CD8-positive, alpha-beta memory T cell (primary cell): ENCODE measurements around the gene FZD10. TPM values are rescaled to one million over a fixed set of nuclear protein-coding genes. Genes with fewer than 3 reads are reported as not detected.

Source experiments
- CTCF ChIA-PET: fragments of 350-600 bp; sonication (Branson Sonifier 250); formaldehyde crosslinking; loops from one replicate; lab custom pipeline; 2021; ENCODE audit warnings: antibody characterized with exemption; lab: Charles Lee
- POLR2A ChIA-PET: fragments of 350-600 bp; sonication (Branson Sonifier 250); formaldehyde crosslinking; loops from one replicate; lab custom pipeline; 2021; ENCODE audit warnings: antibody characterized with exemption; lab: Charles Lee
- DNase-seq, 5 donors: peaks; one replicate each; pipeline versions ENCODE4 v3.0.0 to v3.0.0-alpha.2; 2020 to 2022; ENCODE audit warnings: mixed read lengths in 1 of 5
- H3K27ac ChIP-seq: one replicate; pipeline ENCODE4 v1.7.0; 2013; ENCODE audit warnings: low read depth, mild to moderate bottlenecking, low read length, moderate library complexity
- H3K27me3 ChIP-seq: 2 replicates; pipeline ENCODE4 v1.7.0; 2013; ENCODE audit warnings: low read length, mild to moderate bottlenecking; ENCODE audit not compliant: insufficient read depth, poor library complexity, severe bottlenecking
- H3K36me3 ChIP-seq: 2 replicates; pipeline ENCODE4 v1.7.0; 2013; ENCODE audit warnings: mild to moderate bottlenecking, low read length, moderate library complexity; ENCODE audit not compliant: insufficient read depth
- H3K4me1 ChIP-seq: 2 replicates; pipeline ENCODE4 v1.7.0; 2013; ENCODE audit warnings: mild to moderate bottlenecking, low read length, moderate library complexity; ENCODE audit not compliant: insufficient read depth
- H3K4me3 ChIP-seq: 2 replicates; pipeline ENCODE4 v1.7.0; 2013; ENCODE audit warnings: mild to moderate bottlenecking, low read length
- H3K9me3 ChIP-seq: 2 replicates; pipeline ENCODE4 v1.7.0; 2013; ENCODE audit warnings: mild to moderate bottlenecking, low read length
- H3K27ac Mint-ChIP-seq, 8 donors: one replicate each; pipeline ENCODE4 v1.8.0; 2020 to 2021; ENCODE audit warnings: mixed read lengths in 8 of 8, mild to moderate bottlenecking in 6 of 8, inconsistent platforms in 3 of 8, moderate library complexity in 3 of 8
- H3K27me3 Mint-ChIP-seq, 2 donors: one replicate each; pipeline ENCODE4 v1.8.0; 2020 to 2021; ENCODE audit warnings: mixed read lengths in 2 of 2, mild to moderate bottlenecking in 1 of 2, moderate library complexity in 1 of 2
- H3K36me3 Mint-ChIP-seq, 3 donors: one replicate each; pipeline ENCODE4 v1.8.0; 2020 to 2021; ENCODE audit warnings: mixed read lengths in 3 of 3, inconsistent platforms in 1 of 3, mild to moderate bottlenecking in 1 of 3
- H3K4me1 Mint-ChIP-seq, 3 donors: one replicate each; pipeline ENCODE4 v1.8.0; 2020 to 2021; ENCODE audit warnings: mixed read lengths in 3 of 3, inconsistent platforms in 1 of 3, mild to moderate bottlenecking in 1 of 3
- H3K4me3 Mint-ChIP-seq, 7 donors: one replicate each; pipeline ENCODE4 v1.8.0; 2020 to 2021; ENCODE audit warnings: mixed read lengths in 7 of 7, mild to moderate bottlenecking in 6 of 7, moderate library complexity in 4 of 7, inconsistent platforms in 2 of 7
- H3K9me3 Mint-ChIP-seq, 5 donors: one replicate each; pipeline ENCODE4 v1.8.0; 2020 to 2022; ENCODE audit warnings: mixed read lengths in 5 of 5, mild to moderate bottlenecking in 3 of 5, moderate library complexity in 2 of 5, inconsistent platforms in 1 of 5
- polyA plus RNA-seq: library from polyadenylated mRNA; unstranded; fragments of 300-500 nt; fragmentation: Illumina TruSeq; gene quantifications from one replicate; pipeline ENCODE4 v1.2.3, GENCODE V29; 2021
- total RNA-seq, 2 experiments: library from RNA; stranded (reverse); gene quantifications; one replicate each; pipeline ENCODE4 v1.2.3, GENCODE V29; 2021

The FZD10 gene
- total and polyA plus RNA-seq, 3 experiments from 2014 or later = not detected

DNA sequence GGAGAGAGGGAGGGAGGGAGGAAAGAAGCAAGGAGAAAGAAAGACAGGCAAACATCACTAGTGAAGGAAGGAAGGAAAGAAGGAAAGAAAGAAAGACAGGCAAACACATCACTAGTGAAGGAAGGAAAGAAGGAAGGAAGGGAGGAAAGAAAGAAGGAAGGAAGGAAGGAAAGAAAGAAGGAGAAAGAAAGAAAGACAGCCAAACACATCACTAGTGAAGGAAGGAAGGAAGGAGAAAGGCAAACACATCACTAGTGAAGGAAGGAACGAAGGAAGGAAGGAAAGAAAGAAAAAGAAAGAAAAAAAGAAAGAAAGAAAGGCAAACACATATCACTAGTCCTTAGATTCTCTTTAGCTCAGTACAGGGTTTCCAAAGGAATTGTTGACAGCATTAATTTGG lies 5.3 kb downstream of the FZD10 start:
- H3K4me3 Mint-ChIP-seq = no peak overlapping the region
- no peak for DNase-seq
- H3K4me1 Mint-ChIP-seq = peaks cover 0 to 3% (median 0%) of the 10 kb centered on the region in 3 donors
- POLR2A ChIA-PET = no interaction called here
- no peak overlapping the region for H3K4me3 ChIP-seq
- H3K27me3 Mint-ChIP-seq = peaks cover 21 to 34% of the 10 kb centered on the region in 2 donors
- H3K36me3 ChIP-seq = no peaks in the 10 kb centered on the region
- H3K4me1 ChIP-seq = no peaks in the 10 kb centered on the region
- H3K27me3 ChIP-seq = no peaks in the 10 kb centered on the region
- no peak overlapping the region for H3K27ac ChIP-seq
- CTCF ChIA-PET = no interaction called here
- no peaks in the 10 kb centered on the region for H3K36me3 Mint-ChIP-seq
- H3K9me3 ChIP-seq = no peaks in the 10 kb centered on the region
- peaks cover 2 to 6% (median 4%) of the 10 kb centered on the region in 5 donors for H3K9me3 Mint-ChIP-seq
- no peak overlapping the region for H3K27ac Mint-ChIP-seq

DNA sequence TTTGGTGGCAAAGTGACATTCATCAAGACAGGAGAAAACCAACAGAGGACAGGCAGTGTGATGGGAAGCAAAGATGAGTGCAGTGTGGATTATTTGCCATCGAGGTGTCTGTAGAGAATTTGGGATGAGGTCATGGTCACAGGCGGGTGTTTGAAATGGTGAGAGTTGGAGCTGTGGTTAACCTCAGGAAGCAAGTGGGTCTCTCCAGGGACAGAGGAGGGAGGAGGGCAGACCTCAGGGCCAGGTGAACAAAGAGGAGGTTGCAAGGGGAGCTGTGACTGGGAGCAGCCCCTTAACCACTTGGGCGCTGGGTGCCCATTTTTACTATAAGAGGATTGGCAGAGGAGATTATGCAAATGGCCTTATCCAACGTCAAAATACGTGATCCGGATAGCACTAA lies 7.0 kb downstream of the FZD10 start:
- Histone ChIP-seq H3K36me3 (no peaks in the 10 kb centered on the region), H3K27ac (no peak overlapping the region), H3K27me3 (no peaks in the 10 kb centered on the region), H3K9me3 (no peaks in the 10 kb centered on the region), H3K4me3 (no peak overlapping the region), H3K4me1 (no peaks in the 10 kb centered on the region)
- Mint-ChIP-seq H3K36me3 (no peaks in the 10 kb centered on the region), H3K9me3 (peaks cover 0 to 5% (median 0%) of the 10 kb centered on the region in 5 donors), H3K27ac (peak overlapping the region in 1 of 8 donors; percentile 70), H3K27me3 (peaks cover 13 to 24% of the 10 kb centered on the region in 2 donors), H3K4me1 (no peaks in the 10 kb centered on the region), H3K4me3 (no peak overlapping the region)
- DNase-seq = no peak
- ChIA-PET POLR2A (no interaction called here), CTCF (no interaction called here)

DNA sequence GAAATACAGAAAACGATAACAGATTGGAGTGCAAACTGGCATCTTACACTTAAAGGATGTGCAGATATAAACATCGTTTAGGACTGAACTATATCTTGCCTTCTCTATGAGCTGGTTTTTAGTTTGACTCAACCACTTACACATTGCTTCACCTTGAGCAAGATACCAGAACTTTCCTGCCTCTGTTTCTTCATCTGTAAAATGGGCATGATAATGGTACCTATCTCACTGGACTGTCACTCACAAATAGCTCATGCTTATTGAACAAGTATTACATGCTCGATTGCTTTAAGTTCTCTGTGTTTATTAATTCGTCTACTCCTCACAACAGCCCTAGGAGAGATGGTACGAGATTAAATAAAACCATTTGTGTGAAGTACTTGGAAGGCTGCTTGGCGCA lies 7.7 kb downstream of the FZD10 start:
- H3K36me3 Mint-ChIP-seq = no peaks in the 10 kb centered on the region
- DNase-seq = no peak
- Histone ChIP-seq H3K4me1 (no peaks in the 10 kb centered on the region), H3K36me3 (no peaks in the 10 kb centered on the region), H3K27ac (no peak overlapping the region), H3K9me3 (no peaks in the 10 kb centered on the region), H3K4me3 (no peak overlapping the region), H3K27me3 (no peaks in the 10 kb centered on the region)
- ChIA-PET POLR2A (no interaction called here), CTCF (no interaction called here)
- no peak overlapping the region for H3K4me3 Mint-ChIP-seq
- peaks cover 0 to 5% (median 0%) of the 10 kb centered on the region in 5 donors for H3K9me3 Mint-ChIP-seq
- H3K4me1 Mint-ChIP-seq = no peaks in the 10 kb centered on the region
- H3K27ac Mint-ChIP-seq = no peak overlapping the region
- H3K27me3 Mint-ChIP-seq = peaks cover 8 to 17% of the 10 kb centered on the region in 2 donors

DNA sequence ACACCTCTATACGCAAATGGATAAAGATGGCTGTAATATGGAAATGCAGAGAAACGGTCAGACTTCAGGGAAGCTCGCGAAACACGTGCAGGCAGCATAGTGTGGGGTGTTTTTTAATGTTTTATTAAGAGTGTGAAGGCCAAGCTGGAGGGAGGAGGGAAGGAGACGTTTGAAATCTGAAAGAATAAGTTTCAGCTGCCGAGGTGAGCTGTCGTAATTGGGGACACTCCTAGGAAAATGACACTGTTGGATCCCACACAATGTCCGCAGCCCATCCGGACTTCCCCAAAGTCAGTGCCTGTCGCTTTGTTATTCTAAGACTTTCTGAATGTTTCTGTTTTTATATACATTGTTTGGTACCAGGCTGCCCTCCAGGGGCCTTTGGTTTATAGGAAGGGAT lies 8.3 kb downstream of the FZD10 start:
- H3K9me3 ChIP-seq = no peaks in the 10 kb centered on the region
- POLR2A ChIA-PET = no interaction called here
- H3K4me1 ChIP-seq = no peaks in the 10 kb centered on the region
- no peaks in the 10 kb centered on the region for H3K36me3 ChIP-seq
- no peaks in the 10 kb centered on the region for H3K36me3 Mint-ChIP-seq
- no peaks in the 10 kb centered on the region for H3K27me3 ChIP-seq
- peaks cover 4 to 10% of the 10 kb centered on the region in 2 donors for H3K27me3 Mint-ChIP-seq
- no peak overlapping the region for H3K4me3 ChIP-seq
- no peaks in the 10 kb centered on the region for H3K4me1 Mint-ChIP-seq
- no peak overlapping the region for H3K4me3 Mint-ChIP-seq
- H3K9me3 Mint-ChIP-seq = peaks cover 0 to 5% (median 0%) of the 10 kb centered on the region in 5 donors
- DNase-seq = no peak
- no peak overlapping the region for H3K27ac ChIP-seq
- CTCF ChIA-PET = no interaction called here
- peak overlapping the region in 1 of 8 donors; percentile 63 for H3K27ac Mint-ChIP-seq

DNA sequence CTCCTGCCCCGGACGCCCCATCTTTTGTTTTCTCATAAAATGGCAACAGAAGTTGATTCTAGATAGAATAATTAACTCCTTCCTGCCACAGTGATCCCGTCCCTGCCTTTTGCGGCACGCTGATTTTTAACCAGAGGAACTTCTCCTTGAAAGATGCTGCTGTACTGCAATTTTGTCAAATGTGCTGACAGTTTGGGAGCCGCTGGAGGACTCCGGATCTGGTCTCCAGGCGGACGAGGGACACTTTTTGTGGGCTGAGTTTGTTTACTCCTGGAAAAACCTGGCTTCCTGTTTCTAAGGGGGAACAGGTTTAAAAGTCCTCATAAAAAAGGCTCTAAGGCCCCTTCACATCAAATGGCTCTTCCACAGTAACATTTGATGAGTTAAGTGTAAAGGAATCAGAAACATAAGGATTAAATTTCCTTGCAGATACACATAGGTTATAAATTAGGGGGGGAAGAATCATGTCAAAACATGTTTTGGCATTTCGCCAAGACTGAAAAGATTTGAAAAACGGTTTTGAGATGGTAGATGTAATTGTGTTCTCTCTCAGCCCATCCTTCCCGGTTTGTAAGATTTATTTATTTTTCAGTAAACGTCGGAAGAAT lies 15.5 kb downstream of the FZD10 start:
- POLR2A ChIA-PET = no interaction called here

DNA sequence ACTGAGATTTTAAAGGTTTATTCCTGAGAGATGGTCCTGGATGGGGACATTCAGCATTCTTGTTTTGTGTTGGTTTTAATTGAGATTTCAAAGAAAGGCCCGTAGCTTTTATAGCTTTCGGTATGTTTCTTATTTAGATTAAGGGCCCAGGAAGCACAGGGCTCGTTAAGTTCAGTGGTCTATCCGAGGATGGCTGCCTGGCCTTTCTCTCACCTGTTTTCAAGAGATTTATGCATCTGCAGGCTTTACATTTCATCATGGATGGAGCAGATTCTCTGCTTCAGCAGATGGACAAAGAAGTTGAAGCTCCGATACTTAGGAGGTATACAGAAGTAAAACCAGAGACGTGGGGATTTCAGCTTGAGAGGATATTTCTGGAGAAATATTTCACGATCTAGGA lies 16.0 kb downstream of the FZD10 start:
- no peaks in the 10 kb centered on the region for H3K9me3 ChIP-seq
- no peaks in the 10 kb centered on the region for H3K27me3 ChIP-seq
- ChIA-PET CTCF (no interaction called here), POLR2A (no interaction called here)
- H3K27me3 Mint-ChIP-seq = peaks cover 0 to 7% of the 10 kb centered on the region in 2 donors
- H3K36me3 ChIP-seq = no peaks in the 10 kb centered on the region
- no peak overlapping the region for H3K27ac ChIP-seq
- H3K4me1 Mint-ChIP-seq = no peaks in the 10 kb centered on the region
- H3K4me3 Mint-ChIP-seq = no peak overlapping the region
- no peak overlapping the region for H3K4me3 ChIP-seq
- DNase-seq = no peak
- no peaks in the 10 kb centered on the region for H3K36me3 Mint-ChIP-seq
- H3K4me1 ChIP-seq = no peaks in the 10 kb centered on the region
- H3K9me3 Mint-ChIP-seq = peaks cover 0 to 26% (median 11%) of the 10 kb centered on the region in 5 donors
- no peak overlapping the region for H3K27ac Mint-ChIP-seq

More for the DNA sequence above, 15.5 kb downstream of the FZD10 start:
- peaks cover 0 to 7% of the 10 kb centered on the region in 2 donors for H3K27me3 Mint-ChIP-seq
- no peaks in the 10 kb centered on the region for H3K27me3 ChIP-seq
- H3K4me1 Mint-ChIP-seq = no peaks in the 10 kb centered on the region
- H3K27ac ChIP-seq = no peak overlapping the region
- no peak for DNase-seq
- H3K4me1 ChIP-seq = no peaks in the 10 kb centered on the region
- no peak overlapping the region for H3K27ac Mint-ChIP-seq
- no peaks in the 10 kb centered on the region for H3K36me3 ChIP-seq
- peaks cover 0 to 25% (median 9%) of the 10 kb centered on the region in 5 donors for H3K9me3 Mint-ChIP-seq
- no peak overlapping the region for H3K4me3 Mint-ChIP-seq
- H3K4me3 ChIP-seq = no peak overlapping the region
- no peaks in the 10 kb centered on the region for H3K9me3 ChIP-seq
- no peaks in the 10 kb centered on the region for H3K36me3 Mint-ChIP-seq
- CTCF ChIA-PET = no interaction called here

DNA sequence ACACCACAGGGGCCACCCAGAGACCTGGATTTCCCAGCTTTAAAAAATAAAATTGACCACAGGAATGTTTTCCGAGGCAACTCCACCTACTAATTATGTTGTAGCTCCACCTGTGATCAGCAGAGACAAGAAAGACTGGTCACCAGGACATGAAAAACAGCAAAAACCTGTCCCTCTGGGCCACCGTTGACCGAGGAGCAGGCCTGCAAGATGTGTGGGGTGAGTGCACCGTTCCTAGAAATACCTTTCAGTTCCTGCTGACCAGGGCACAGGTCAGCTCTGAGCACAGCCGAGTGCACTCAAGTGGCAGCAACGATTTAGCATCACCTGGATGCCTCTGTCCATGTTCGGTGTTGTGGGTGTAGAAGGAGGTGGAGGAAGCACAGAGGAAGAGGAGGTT lies 16.9 kb downstream of the FZD10 start:
- ChIA-PET POLR2A (no interaction called here), CTCF (no interaction called here)
- no peaks in the 10 kb centered on the region for H3K9me3 ChIP-seq
- no peak for DNase-seq
- H3K4me3 ChIP-seq = no peak overlapping the region
- Mint-ChIP-seq H3K27me3 (peaks cover 0 to 7% of the 10 kb centered on the region in 2 donors), H3K4me3 (no peak overlapping the region), H3K27ac (no peak overlapping the region), H3K36me3 (no peaks in the 10 kb centered on the region), H3K4me1 (no peaks in the 10 kb centered on the region), H3K9me3 (peaks cover 0 to 26% (median 11%) of the 10 kb centered on the region in 5 donors)
- no peaks in the 10 kb centered on the region for H3K4me1 ChIP-seq
- H3K27ac ChIP-seq = no peak overlapping the region
- H3K27me3 ChIP-seq = no peaks in the 10 kb centered on the region
- H3K36me3 ChIP-seq = no peaks in the 10 kb centered on the region

DNA sequence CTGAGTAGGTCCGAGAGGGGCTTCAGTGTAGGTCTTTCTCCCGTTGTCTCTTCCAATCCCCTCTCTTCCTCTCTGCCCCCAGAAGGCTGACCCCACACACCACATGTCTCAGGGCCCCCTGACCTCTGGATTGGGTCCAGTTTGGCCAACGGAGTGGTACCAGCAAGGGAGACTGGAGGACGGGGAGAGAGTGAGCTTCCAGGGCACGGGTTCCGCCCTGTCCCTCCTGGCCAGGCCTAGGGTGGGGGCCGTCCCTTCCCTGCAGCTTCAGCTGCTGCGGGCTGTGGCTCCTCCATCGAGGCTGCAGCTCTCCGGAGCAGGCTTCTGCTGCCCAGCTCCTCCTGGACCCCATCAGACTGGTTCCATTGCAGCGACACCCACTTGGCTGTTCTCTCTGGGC lies 17.4 kb downstream of the FZD10 start:
- Histone ChIP-seq H3K36me3 (no peaks in the 10 kb centered on the region), H3K27me3 (no peaks in the 10 kb centered on the region), H3K27ac (no peak overlapping the region), H3K4me3 (no peak overlapping the region), H3K4me1 (no peaks in the 10 kb centered on the region), H3K9me3 (no peaks in the 10 kb centered on the region)
- Mint-ChIP-seq H3K9me3 (peaks cover 0 to 26% (median 11%) of the 10 kb centered on the region in 5 donors), H3K4me1 (no peaks in the 10 kb centered on the region), H3K36me3 (no peaks in the 10 kb centered on the region), H3K27ac (no peak overlapping the region), H3K4me3 (no peak overlapping the region), H3K27me3 (peaks cover 0 to 7% of the 10 kb centered on the region in 2 donors)
- ChIA-PET CTCF (no interaction called here), POLR2A (no interaction called here)
- no peak for DNase-seq
